Hippocampal formation (tissue), 2 donors: ENCODE data around the gene RHOBTB1.

Experiments
- DNase-seq, 2 donors: peaks; one replicate each; lab custom pipeline; 2025; lab: John Stamatoyannopoulos, UW

RHOBTB1 gene

DNA sequence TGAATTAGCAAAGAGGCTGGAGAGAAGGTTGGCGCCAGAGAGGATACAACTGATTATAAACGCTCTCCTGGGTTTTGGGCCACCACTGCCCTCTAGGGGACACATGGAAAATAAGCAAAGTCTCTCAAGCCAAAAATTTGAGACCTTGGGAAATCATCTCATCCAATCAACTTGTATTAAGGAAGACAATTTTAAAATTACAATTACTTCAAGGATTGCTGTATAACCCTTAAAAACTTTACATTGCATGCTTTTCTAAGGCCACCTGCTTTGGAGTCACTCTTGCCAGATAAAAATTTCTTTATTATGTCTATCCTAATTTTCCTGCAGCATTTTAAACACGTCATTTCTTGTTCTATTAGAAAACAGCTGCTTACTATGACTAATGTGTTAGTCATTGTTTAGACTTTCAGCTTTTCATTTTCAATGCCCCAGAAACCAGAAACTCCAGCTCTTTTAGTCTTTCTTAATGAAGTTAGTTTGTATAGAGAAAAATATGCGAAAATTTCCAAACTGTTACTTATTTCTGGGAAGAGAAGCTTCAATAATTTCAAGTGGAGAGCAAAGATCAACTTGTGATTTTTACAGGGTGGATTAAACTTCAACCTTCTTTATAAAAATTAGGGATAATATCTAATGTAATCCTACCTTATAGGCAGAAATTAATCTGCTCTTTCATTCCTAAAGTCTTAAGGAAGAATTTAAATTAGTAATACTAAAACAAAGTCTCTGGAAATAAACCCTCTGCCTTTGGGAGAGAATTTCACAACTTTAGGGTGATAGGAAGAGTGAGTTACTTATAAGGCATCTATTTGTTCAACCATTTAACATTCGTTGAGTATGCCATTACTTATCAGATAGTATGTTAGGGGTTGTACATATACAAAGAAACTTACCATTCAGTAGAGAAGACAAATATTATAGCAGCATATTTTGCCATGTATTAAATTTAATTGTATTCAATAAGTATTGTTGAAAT lies 20.6 kb upstream of the RHOBTB1 start:
- peak; percentile 66 to 96 for DNase-seq

DNA sequence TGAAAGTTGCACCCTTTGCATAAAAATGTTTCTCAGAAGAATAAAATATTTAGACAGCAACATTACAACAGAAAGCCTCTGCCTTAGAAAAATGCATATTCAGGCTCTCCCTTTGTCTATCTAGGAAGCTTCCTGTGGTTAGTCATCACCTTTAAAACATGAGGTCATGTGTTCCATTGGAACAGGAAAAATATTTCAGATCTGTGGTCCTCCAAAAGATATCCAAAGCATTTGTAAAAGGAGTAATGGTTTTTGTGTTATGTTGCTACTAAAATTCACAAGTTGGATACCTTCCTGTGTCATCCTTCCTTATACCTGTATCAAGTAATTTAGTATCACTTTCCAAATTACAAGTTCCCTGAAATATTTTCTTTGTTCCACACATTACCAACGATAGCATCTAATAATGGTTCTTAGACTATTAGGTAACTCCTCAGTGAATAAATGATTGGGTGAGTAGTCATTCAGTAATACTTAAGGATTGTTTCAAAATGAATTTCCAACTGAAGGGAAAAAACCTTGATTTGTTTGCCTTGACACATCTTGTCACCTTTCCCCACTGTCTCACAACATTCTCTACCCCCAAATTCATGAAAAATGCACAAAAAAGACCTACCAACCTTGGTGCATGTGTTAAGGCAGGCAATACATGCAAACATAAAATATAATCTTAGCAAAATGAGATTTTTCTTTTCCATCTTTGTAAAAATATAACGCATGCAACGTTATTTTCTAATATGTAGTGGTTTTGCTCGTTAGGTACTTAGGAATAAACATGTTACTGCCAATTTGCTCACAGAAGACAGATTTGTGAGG lies 19.7 kb upstream of the RHOBTB1 start:
- no peak for DNase-seq

DNA sequence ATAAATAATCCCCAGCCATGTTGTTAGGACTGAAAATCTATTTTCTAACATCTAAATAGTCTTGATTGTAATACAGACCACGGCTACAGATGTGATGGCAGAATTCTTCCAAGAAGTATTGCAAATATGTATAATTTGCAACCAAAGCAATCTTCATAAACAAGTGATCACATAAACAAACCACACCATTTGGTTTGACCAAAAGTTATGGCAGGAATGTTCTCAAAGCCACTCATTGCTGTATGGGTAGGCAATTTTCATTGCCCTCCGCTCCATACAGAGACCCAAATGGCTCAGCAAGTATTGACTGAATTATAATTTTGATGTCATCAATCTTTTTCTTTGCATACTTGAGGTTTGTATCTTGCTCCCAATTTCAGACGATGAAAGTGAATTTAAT lies 19.0 kb upstream of the RHOBTB1 start:
- no peak for DNase-seq

DNA sequence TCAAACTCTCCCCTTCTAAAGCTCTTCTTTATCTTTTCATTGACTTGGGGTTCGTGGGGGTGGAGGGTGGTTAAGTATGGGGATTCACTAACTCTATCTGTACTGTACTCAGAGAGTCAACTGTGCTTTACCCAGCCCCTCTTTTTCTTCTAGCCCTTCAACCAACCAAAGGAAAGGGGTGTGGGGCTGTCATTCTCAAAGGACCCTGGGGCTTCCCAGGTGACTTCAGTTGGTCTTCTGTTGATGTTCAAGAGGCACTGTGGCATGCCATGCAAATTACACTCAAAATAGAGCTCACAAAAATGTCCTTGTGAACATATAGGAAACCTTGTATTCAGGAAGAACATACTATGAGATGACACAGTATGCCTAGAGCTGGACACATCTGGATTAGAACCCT lies 16.9 kb upstream of the RHOBTB1 start:
- no peak for DNase-seq

DNA sequence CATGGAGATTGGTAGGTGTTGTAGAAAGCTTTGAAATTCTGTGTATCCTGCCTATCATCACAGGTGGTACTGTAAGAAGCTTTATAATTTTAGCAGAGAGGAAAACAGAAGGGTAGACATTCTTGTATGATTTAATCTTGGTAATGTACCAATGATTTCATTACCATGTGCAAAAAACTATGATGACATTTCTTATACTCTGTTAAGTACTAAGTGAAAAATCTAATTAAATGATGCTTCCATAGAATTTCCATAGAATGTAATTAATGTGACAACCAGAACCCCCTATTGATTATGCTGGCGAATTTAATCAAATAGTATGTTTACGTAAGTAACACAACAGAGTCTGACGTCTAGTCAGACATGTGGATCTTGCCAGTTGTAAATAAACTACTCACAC lies 16.0 kb upstream of the RHOBTB1 start:
- no peak for DNase-seq

DNA sequence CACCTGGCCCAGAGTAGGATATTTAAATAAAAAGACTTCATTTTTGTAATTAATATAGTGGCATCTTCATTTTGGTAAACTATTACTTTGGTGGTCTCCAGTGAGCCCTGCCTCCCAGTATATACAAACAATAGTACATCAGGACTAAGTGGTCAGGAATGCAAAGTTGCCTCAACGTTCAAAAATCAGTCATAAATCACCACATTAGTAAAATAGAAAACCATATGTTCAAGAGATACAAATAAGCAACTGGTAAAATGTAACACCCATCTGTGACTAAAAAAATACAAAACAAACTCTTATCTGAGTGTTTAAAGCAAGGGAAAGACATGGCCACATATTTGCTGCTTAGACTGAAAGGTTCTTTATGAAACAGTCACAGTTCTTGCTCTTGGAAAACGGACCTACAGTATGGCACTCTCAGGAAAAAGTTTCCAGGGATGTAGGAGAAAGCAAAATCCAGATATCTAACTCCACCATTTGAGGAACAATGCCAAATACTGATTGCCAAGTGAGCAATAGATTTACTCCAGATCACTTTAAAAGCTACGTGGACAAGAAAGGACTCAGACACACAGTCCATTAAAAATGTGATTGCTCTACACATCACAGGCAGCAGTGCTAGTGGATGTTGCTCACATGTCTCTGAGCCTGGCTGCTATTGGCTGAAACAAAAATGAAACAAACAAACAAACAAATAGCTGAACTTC lies 15.1 kb upstream of the RHOBTB1 start:
- DNase-seq: no peak

DNA sequence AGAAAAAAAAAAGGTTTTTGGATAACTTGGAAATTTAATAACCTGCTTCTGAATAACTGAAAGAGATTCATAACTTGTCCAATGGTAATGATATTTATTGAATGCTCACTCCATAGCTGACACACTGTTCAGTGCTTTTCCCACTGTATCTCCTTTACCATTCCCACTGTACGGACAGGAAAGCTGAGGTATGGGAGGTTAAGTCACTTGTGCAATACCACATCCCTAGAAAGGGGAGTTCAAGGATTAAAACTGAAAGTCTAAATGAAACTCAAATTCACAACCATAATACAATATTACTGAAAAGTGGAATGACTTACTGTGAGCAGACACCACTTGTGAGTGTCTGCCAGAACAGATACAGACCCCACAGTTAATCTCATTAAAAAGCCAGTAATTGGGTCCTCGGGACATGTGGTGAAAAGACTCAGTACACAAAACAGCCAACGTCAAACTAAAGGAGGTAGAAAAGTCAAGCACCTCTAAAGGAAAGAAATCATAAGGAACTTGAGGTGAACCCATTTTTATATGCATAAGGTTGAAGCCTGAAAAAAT lies 13.8 kb upstream of the RHOBTB1 start:
- no peak for DNase-seq

DNA sequence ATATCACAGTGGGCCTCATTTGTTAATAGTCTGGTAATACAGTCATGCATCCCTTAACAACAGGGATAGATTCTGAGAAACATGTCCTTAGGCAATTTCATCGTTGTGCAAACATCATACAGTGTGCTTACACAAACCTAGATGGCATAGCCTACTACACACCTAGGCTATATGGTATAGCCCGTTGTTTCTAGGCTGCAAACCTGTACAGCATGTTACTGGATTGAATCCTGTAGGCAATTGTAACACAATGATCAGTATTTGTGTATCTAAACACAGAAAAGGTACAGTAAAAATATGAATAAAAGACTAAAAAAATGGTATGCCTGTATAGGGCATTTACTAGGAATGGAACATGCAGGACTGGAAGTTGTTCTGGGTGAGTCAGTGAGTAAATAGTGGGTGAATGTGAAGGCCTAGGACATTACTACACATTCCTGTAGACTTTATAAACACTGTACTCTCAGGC lies 12.0 kb upstream of the RHOBTB1 start:
- DNase-seq: no peak

DNA sequence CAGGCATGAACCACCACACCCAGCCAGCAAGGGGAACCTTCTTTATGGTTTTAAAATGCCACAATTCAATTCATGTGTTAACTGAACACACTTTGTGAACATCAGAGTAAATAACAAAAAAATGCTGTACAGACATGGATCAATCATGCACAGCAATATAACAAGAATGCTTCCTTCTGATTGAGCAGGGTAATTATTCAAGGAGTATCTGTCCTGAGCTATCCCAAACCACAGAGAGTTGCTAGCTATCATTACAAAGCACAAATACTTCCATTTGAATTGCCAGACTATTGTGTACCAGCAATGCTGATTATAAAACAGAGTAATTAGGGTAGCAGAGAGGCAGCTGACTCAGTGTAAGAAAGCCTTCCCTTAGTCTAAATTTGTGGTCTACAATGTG lies 11.3 kb upstream of the RHOBTB1 start:
- no peak for DNase-seq

DNA sequence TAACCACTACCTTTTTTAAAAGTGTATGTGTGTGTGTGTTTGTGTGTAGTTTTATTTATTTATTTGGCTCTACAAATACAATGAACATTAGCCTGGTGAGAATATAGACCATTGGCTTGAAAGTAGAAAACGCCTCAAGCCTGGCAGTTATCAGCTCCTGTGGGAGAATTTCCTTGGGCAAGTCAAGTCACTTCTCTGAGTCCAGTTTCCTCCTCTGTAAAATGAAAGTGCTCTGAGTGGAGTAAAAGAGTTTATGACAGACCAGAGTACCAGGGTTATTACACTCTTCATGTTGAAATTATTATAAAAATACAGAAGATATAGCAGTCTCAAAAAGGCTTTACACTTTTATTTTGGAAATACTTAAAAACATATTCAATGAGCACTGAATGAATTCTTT lies 10.1 kb upstream of the RHOBTB1 start:
- no peak for DNase-seq

DNA sequence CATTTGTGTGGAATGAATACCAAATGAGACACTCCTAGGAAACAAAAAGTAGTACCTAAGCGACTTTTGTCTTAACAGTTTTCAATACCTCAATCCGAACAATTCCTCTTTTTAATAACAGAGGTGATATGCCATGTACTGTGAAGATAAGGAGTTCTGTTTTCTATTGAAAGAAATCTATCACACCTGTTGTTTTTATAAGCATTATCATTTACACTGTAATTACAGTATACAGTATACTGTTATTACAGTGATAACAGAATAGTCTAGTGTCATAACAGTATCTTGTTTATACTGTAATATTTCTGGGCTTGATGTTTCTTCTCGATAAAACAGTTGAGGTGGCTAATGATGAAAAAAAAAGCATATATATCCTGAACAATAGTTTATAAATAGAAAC lies 9.4 kb upstream of the RHOBTB1 start:
- DNase-seq: no peak

DNA sequence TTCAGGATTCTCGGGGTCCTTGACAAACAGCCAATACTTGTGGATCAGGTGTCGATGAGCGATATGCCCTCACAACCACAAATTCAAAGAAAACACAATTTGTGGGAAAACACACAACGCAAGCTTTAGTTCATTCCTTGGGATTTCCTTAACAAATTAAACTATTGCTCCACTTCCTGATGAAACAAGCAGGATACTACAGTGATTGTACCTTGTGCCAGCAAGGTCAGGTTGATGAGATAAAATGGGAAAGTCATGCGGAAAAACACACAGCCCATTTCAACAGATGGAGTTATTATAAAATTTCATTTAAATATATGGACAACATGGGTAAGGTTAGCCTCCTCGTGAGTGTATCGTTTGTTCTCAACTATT lies 8.8 kb upstream of the RHOBTB1 start:
- DNase-seq: no peak

DNA sequence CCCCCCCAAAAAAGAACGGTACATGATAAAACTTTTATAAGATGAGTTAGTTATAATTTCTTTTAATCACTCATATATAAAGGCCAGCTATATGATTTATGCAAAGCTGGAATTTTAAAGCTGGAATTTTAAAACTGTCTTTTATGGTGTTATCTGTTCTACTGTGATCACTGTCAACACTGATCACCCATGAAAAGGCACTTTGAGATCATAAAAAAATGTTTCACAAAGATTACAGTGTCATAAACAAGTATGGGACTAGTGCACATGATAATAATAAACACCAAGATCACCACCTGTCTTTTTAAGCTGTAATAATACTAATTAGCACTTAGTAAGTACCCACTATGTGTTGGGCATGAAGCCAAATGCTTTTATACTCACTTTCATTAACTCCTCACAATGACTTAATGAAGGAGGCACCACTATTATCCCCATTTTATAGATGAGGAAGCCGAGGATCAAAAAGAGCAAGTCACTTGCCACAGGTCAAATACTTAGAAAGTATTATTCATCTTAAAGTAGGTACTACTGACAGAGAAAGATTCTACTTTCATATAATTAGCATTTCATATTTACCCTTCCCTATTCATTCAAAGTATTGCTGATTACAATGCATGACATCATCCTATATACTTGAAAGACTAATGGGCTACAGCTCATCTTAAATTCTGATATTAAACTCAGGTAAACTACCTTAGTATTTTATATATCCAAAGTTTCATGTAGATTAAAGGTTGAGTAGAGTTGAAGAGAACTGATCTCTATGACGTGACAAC lies 8.3 kb upstream of the RHOBTB1 start:
- DNase-seq: no peak

DNA sequence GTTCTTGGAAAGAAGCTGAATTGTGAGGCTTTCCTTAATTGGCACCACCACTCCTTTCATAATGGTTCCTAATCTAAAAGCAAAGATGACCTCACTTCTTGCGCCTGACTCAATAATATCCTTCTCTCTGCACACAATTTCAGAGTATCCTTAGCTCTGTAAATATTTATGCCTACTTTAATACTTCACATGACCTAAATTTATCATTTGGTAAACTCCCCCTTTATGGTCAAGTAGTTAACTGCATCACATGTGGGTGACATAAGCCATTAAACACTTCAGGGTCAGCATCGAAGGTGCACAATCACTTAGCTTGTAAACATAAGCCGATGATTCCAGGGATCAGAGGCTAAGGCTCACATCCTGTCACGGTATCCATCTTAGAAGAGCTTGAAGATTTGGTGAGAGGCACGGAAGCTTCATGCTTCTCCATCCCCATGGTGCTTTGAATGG lies 7.3 kb upstream of the RHOBTB1 start:
- no peak for DNase-seq

DNA sequence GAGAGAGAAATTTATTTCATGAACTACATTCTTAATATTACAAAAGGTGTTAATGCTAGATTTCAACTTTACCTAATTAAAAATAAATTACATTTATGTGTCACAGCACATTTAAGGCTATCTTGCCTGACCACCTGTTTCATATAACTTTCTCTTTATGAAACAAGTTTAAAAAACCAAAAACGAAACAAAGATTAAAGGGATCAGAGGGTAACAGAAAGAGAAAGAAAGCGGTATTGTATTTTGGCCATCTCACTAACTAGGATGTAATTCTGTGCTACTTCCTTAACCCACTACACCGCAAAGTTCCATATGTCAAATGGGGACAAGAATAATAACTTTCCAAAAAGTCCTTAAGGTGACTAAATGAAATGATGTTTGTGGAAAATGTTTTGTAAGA lies 6.3 kb upstream of the RHOBTB1 start:
- DNase-seq: no peak

DNA sequence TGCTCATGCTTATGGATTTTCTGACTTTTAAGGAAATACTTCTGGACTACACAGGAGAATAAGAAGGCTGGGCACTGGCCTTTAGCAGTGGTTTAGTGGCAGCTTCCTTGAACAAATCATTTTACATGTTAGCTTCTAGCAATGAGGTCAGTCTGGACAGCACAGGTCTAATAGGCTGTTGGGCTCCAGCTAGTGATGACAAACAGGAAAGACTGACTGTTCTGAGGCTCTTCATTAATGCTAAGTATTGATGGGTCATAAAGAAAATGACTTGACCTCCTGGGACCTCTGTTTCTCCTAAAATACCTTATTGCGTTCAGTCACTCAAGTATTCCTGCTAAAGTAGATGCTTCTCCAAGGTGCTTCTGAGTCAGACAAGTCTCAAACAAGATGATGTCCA lies 4.9 kb upstream of the RHOBTB1 start:
- no peak for DNase-seq

DNA sequence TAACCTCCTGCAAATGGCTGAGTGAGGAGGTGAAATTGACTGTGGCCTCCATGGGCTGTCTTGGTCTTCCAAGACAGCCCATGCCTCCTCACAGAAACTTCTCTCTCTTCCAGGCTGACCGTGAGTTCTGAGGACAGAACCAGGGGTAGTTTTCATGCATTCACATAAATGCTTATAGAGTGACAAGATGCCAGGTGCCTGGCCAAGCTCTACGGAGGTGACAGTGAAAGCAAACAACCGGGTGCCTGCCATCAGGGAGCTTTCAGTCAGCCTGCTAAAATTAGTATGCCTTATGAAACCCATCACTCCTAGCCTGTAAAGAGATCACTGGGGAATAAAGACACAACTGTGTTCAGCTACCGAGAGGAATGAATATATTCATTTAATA lies 919 bp upstream of the RHOBTB1 start:
- no peak for DNase-seq

DNA sequence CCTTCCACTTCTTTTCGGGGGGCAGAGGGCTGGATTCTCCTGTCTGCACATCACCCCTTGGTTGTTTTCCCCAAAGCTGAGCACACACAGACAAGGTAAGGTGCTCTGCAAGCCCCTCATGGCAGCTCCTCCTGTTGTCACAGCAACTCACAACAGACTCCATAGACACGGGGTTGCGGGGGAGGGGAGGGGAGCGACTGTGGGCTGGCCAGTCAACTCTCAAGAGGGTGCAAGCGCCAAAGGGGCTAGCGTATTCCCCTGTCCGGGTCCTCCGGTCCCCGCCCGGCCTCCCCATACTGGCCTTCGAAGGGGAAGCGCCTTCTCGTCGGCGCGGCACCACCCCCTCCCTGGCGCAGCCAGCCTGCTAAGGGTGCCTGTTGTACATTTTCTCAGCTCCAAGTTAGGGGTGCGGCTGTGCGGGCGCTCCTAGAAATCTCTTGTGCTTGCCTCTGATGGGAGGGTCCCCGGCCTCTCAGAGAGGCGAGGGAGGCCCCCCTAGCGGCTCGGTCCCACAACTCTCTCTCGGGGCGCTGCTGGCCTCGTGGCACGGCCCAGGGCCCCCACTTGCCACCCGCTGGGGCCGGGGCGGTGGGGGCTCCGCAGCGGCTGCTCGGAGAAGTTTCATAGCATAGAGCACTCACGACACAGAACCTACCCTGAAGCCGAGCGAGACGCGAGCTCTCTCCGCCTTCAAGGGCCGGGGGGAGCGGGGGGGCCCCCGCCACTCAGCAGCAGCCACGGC lies 498 bp downstream of the RHOBTB1 start:
- DNase-seq: peak; percentile 75 to 79

DNA sequence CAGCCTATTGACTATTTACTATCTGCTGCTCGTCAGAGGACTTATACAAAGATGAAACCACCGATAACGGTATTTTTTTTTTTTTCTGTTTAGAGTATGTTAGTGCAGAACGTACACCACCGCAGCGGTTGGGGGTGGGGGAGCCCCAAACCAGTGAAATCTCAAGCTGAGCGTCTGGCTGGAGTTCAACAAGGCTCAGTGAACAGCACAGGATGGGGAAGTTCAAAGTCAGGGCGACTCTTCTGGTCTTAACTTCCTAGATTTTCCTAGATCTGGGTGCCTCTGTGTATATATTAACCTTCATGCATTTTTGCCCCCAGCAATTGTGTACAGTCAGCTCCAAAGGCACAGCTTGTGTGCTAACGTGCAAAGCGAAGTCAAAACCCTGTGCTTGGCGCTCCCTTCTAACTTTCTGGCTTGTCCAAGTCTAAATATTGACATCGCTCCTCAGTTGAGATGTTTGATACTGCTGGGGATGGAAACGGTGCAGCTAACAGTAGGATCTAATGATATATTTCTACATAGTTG lies 1.1 kb downstream of the RHOBTB1 start:
- peak; percentile 61 for DNase-seq

DNA sequence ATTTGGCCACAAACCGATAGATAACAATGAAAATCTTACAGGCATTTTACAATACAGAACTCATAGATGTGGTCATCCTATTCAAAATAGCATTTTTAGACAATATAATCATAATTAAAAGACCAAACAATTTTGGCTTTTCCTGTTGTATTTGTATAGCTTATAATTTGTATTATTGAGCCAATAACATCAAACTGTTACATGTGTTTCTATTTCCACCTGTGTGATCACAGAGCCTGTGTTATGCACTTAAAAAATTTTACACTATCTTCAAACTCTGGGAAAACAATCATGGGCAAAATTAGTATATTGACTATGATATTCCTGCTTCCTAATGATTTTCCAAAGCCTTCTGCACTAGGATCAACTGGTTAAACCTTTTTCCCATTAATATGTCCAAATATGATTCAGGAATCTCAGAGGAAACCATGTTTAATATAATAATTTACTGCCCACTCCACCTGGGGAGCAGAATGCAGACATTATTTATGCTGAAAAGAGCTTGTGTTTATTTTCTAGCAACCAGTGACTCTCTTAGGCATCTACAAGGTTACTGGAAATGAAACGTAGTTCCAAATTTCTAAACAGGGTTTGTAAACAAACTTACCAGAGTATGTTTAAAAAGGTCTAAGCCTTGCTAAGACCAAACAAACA lies 1.7 kb downstream of the RHOBTB1 start:
- DNase-seq: no peak
